Spleen (tissue), 11 donors: ENCODE data around the gene ITGB8. TPM values are rescaled to one million over a fixed set of nuclear protein-coding genes. Genes with fewer than 3 reads are reported as not detected.

Source experiments
- DNase-seq: peaks from one replicate; pipeline ENCODE4 v3.0.0-alpha.2; 2020
- H3K27ac ChIP-seq, 8 donors: fragments of 200-600 bp; sonication (generic) in 7 of 8; 1 replicate in 4 of 8; 2 replicates in 4 of 8; pipeline versions ENCODE4 v1.5.0 to v1.8.0; 2016 to 2021; ENCODE audit warnings: inconsistent platforms in 4 of 8, mild to moderate bottlenecking in 4 of 8, moderate library complexity in 1 of 8
- H3K27me3 ChIP-seq, 7 donors: fragments of 200-600 bp; sonication (generic) in 6 of 7; replicated peaks in 1 of 7; 1 replicate in 4 of 7; 2 replicates in 3 of 7; pipeline versions ENCODE4 v1.5.0 to v1.8.0; 2016 to 2021; ENCODE audit warnings: inconsistent platforms in 3 of 7, mild to moderate bottlenecking in 1 of 7
- H3K36me3 ChIP-seq, 6 donors: fragments of 200-600 bp; sonication (generic) in 5 of 6; 1 replicate in 4 of 6; 2 replicates in 2 of 6; pipeline versions ENCODE4 v1.5.0 to v1.8.0; 2016 to 2021; ENCODE audit warnings: inconsistent platforms in 2 of 6
- H3K4me1 ChIP-seq, 6 donors: fragments of 200-600 bp; sonication (generic) in 5 of 6; 1 replicate in 3 of 6; 2 replicates in 3 of 6; pipeline versions ENCODE4 v1.5.0 to v1.8.0; 2016 to 2021; ENCODE audit warnings: inconsistent platforms in 3 of 6
- H3K4me3 ChIP-seq, 8 donors: fragments of 200-600 bp; sonication (generic) in 7 of 8; 1 replicate in 4 of 8; 2 replicates in 4 of 8; pipeline versions ENCODE4 v1.5.0 to v1.8.0; 2016 to 2021; ENCODE audit warnings: inconsistent platforms in 4 of 8, mild to moderate bottlenecking in 4 of 8, moderate library complexity in 2 of 8
- H3K9me3 ChIP-seq, 8 donors: fragments of 200-600 bp; sonication (generic) in 7 of 8; 1 replicate in 4 of 8; 2 replicates in 4 of 8; pipeline versions ENCODE4 v1.5.0 to v1.8.0; 2016 to 2021; ENCODE audit warnings: inconsistent platforms in 4 of 8
- CTCF ChIP-seq, 11 experiments: fragments of 200-600 bp in 7 of 11; fragments of 450-650 bp in 4 of 11; sonication (generic) in 4 of 11; IDR thresholded peaks in 8 of 11; conservative IDR thresholded peaks in 3 of 11; 1 replicate in 7 of 11; 2 replicates in 4 of 11; pipeline versions ENCODE4 v1.4.0 to v1.8.0; 2016 to 2021; ENCODE audit warnings: antibody characterized with exemption in 11 of 11, inconsistent platforms in 4 of 11, mild to moderate bottlenecking in 1 of 11
- POLR2A ChIP-seq, 3 donors: fragments of 450-650 bp; IDR thresholded peaks; one replicate each; pipeline ENCODE4 v1.5.1; 2017; ENCODE audit warnings: antibody characterized with exemption in 3 of 3, mild to moderate bottlenecking in 1 of 3
- WGBS, 5 donors: extraction: QIAGEN DNeasy Blood & Tissue Kit in 3 of 5; methylation state at CpG; one replicate each; pipeline versions ENCODE4 v1.1.5 to v1.1.7; 2013 to 2018; 5-methylcytosine and 5-hydroxymethylcytosine counted together
- intact Hi-C: fragments of 100-400 bp; cut with DNase I; formaldehyde crosslinking; loops from one replicate; pipeline ENCODE4 v1.15.0; 2023; ENCODE audit warnings: low total_unique reads
- polyA plus RNA-seq, 3 donors: library from polyadenylated mRNA; stranded (reverse); fragments of 200-250 nt; gene quantifications; one replicate each; pipeline ENCODE4 v1.2.1, GENCODE V29; 2013
- small RNA-seq, 4 donors: library from RNA; depleted of rRNA; stranded (forward); fragments of <200 nt; gene quantifications; one replicate each; pipeline ENCODE3, GENCODE V24; 2016
- total RNA-seq, 7 donors: library from RNA; depleted of rRNA in 3 of 7; stranded (reverse); fragments of >200 nt in 3 of 7; fragmentation: NEBNext Ultra II Directional in 4 of 7; extraction: Animal tissue kit (Norgen Biotek cat#: 25700) in 4 of 7; gene quantifications; one replicate each; pipeline versions ENCODE4 v1.1.0 to v1.2.1, GENCODE V29; 2016 to 2021
- donor health status: healthy with polysubstance abuse.
- donor health status: DM: no; HTN: no; CAD: no; lungs with moderate emphysema.
- donor health status: DM: no; HTN: no; CAD: no.
- donor health status: Bipolar disorder and iron deficiency.
- donor health status: healthy.
- donor health status: DM: no; HTN: no; CAD: no.
- donor health status: DM: yes; HTN: yes; CAD: no.

The ITGB8 gene
- total and polyA plus RNA-seq, 10 donors = 0.11 to 1.1 (median 0.28) TPM

- Histone ChIP-seq H3K36me3 (no peaks in the 10 kb centered on the region), H3K4me3 (no peak overlapping the region), H3K4me1 (no peaks in the 10 kb centered on the region), H3K27me3 (peaks cover 0 to 5% (median 0%) of the 10 kb centered on the region in 7 donors), H3K9me3 (peaks cover 0 to 6% (median 0%) of the 10 kb centered on the region in 8 donors), H3K27ac (no peak overlapping the region)
- no peak for DNase-seq
- TF ChIP-seq POLR2A (IDR thresholded peaks at IDR 0.05) = no peak
- no peak for TF ChIP-seq CTCF (IDR thresholded peaks at IDR 0.05 in 8 of 11, conservative IDR thresholded peaks at IDR 0.05 in 3 of 11)
- intact Hi-C loops = no loop called here
- 80 to 98% (median 84%) methylated on average over 1 of the region's 1 CpG for WGBS, 5 donors
Measured at GRCh38 chr7:20464891-20465290, 134.2 kb downstream of the ITGB8 start.

Small RNAs within 50 kb of the gene (small RNA-seq; reads per million reads assigned to genes)
- 0 reads per million in 4 donors for gene RF00275

Other genes with a start within 250 kb of the ITGB8 start
- gene MACC1, start 113.5 kb upstream of the ITGB8 start, total RNA-seq = 10 to 100 TPM in 2 of 7 donors, 1 to 10 TPM in 5; 3.7 to 10.6 (median 5.2) TPM
- 1 to 10 TPM in 2 of 3 donors, under 1 TPM in 1; 0.83 to 1.3 (median 1.1) TPM for gene MACC1, start 113.5 kb upstream of the ITGB8 start, polyA plus RNA-seq